Body of pancreas (tissue), 4 donors: ENCODE results near the gene CAMKK2. TPM values are rescaled to one million over a fixed set of nuclear protein-coding genes. Genes with fewer than 3 reads are reported as not detected.
"Not testable (repeated sequence)": the region's sequence is repeated elsewhere in the genome, so short reads cannot be mapped to it uniquely, and the experiment has no call there.

Experiments
- ATAC-seq: fragments of 150-250 bp; one replicate; pipeline ENCODE4 v1.9.1; 2016
- DNase-seq, 4 donors: peaks; one replicate each; pipeline ENCODE4 v3.0.0-alpha.2; 2019
- H3K27ac ChIP-seq, 4 donors: fragments of 200-600 bp; sonication (generic); 1 replicate in 3 of 4; 2 replicates in 1 of 4; pipeline versions ENCODE4 v1.5.1 to v1.6.1; 2016 to 2019; ENCODE audit warnings: mild to moderate bottlenecking in 1 of 4, mixed read lengths in 1 of 4, moderate library complexity in 1 of 4
- H3K27me3 ChIP-seq, 2 donors: fragments of 200-600 bp; sonication (generic); one replicate each; pipeline ENCODE4 v1.6.0; 2016; ENCODE audit warnings: mild to moderate bottlenecking in 1 of 2
- H3K36me3 ChIP-seq, 2 donors: fragments of 200-600 bp; sonication (generic); replicated peaks in 1 of 2; 2 replicates each; pipeline ENCODE4 v1.5.1; 2016; ENCODE audit warnings: low read depth in 2 of 2; ENCODE audit not compliant: insufficient read depth in 1 of 2
- H3K4me1 ChIP-seq: fragments of 200-600 bp; sonication (generic); one replicate; pipeline ENCODE4 v1.6.0; 2016
- H3K4me3 ChIP-seq, 2 donors: fragments of 200-600 bp; sonication (generic); 1 replicate in 1 of 2; 2 replicates in 1 of 2; pipeline ENCODE4 v1.5.1; 2016 to 2019
- H3K9me3 ChIP-seq, 3 donors: fragments of 200-600 bp; sonication (generic); 1 replicate in 2 of 3; 2 replicates in 1 of 3; pipeline ENCODE4 v1.5.1; 2016
- CTCF ChIP-seq, 7 experiments: fragments of 450-650 bp in 4 of 7; fragments of 200-600 bp in 3 of 7; sonication (generic) in 3 of 7; IDR thresholded peaks; one replicate each; pipeline ENCODE4 v1.5.1; 2016 to 2019; ENCODE audit warnings: antibody characterized with exemption in 7 of 7
- POLR2A ChIP-seq, 3 donors: fragments of 450-650 bp; IDR thresholded peaks; one replicate each; pipeline ENCODE4 v1.6.1; 2016; ENCODE audit warnings: antibody characterized with exemption in 3 of 3, mild to moderate bottlenecking in 2 of 3
- WGBS, 2 donors: methylation state at CpG; one replicate each; pipeline ENCODE4 v1.1.5; 2017; 5-methylcytosine and 5-hydroxymethylcytosine counted together
- intact Hi-C: fragments of 100-400 bp; cut with DNase I; formaldehyde crosslinking; loops from one replicate; pipeline ENCODE4 v1.15.1; 2023
- total RNA-seq, 2 donors: library from RNA; depleted of rRNA; stranded (reverse); fragments of >200 nt; gene quantifications; one replicate each; pipeline ENCODE4 v1.1.0, GENCODE V29; 2016

The CAMKK2 gene
- total RNA-seq, 2 donors from 2014 or later, result 17.4 to 70.5 TPM

GRCh38 chr12:121214166-121214777 lies 82.2 kb downstream of the CAMKK2 start:
- DNase-seq (no peak), ATAC-seq (no peak)
- H3K9me3 ChIP-seq, result no peaks in the 10 kb centered on the region
- WGBS, 2 donors, result 56 to 58% methylated on average over 11 of the region's 11 CpGs
- intact Hi-C loops, result no loop called here
- H3K4me3 ChIP-seq, result no peak overlapping the region
- no peak for TF ChIP-seq CTCF (IDR thresholded peaks at IDR 0.05)
- H3K4me1 ChIP-seq, result peaks cover 81% of the 10 kb centered on the region
- peak overlapping the region; percentile 71 to 91 (median 88) for H3K27ac ChIP-seq
- no peaks in the 10 kb centered on the region for H3K36me3 ChIP-seq
- no peaks in the 10 kb centered on the region for H3K27me3 ChIP-seq

- no peaks in the 10 kb centered on the region for H3K9me3 ChIP-seq
- H3K36me3 ChIP-seq, result no peaks in the 10 kb centered on the region
- H3K4me1 ChIP-seq, result peaks cover 68% of the 10 kb centered on the region
- no peak for TF ChIP-seq CTCF (IDR thresholded peaks at IDR 0.05)
- TF ChIP-seq POLR2A (IDR thresholded peaks at IDR 0.05), result no peak
- H3K4me3 ChIP-seq, result no peak overlapping the region
- peak overlapping the region in 2 of 4 donors; percentile 23 to 91 for H3K27ac ChIP-seq
- WGBS, 2 donors, result 88 to 91% methylated on average over 5 of the region's 5 CpGs
- no peak for DNase-seq
- intact Hi-C loops, result no loop called here
- H3K27me3 ChIP-seq, result no peaks in the 10 kb centered on the region
- no peak for ATAC-seq
Measured at GRCh38 chr12:121212875-121213274, 83.6 kb downstream of the CAMKK2 start.

- Histone ChIP-seq H3K36me3 (no peaks in the 10 kb centered on the region), H3K4me1 (peaks cover 39% of the 10 kb centered on the region), H3K27me3 (no peaks in the 10 kb centered on the region), H3K9me3 (no peaks in the 10 kb centered on the region), H3K27ac (peak within 1 kb of the TSS; percentile 82 to 94 (median 91)), H3K4me3 (peak within 1 kb of the TSS; percentile 21 to 55)
- ATAC-seq (peak; percentile 88), DNase-seq (peak; percentile 84 to 89 (median 88))
- intact Hi-C loops, result no loop called here
- 10 to 57% methylated on average over 11 to 52 of the region's 97 CpGs for WGBS, 2 donors
- TF ChIP-seq POLR2A (IDR thresholded peaks at IDR 0.05), result peak; percentile 91 to 95 (median 94)
- peak in 5 of 7 experiments; percentile 21 to 36 (median 27) for TF ChIP-seq CTCF (IDR thresholded peaks at IDR 0.05)
Measured at GRCh38 chr12:121209624-121210572, 86.6 kb downstream of the CAMKK2 start, which contains the start of gene P2RX4. Gene P2RX4, plus strand, starts transcription at chr12:121210129. Its CDS starts 36 bp downstream, at chr12:121210165.

GRCh38 chr12:121209221-121209620 lies 87.3 kb downstream of the CAMKK2 start:
- WGBS, 2 donors, result 89 to 92% methylated on average over 15 of the region's 15 CpGs
- ATAC-seq (no peak), DNase-seq (no peak)
- peaks cover 32% of the 10 kb centered on the region for H3K4me1 ChIP-seq
- no peaks in the 10 kb centered on the region for H3K36me3 ChIP-seq
- H3K27me3 ChIP-seq, result no peaks in the 10 kb centered on the region
- TF ChIP-seq POLR2A (IDR thresholded peaks at IDR 0.05) (no peak), CTCF (IDR thresholded peaks at IDR 0.05) (no peak)
- no peak overlapping the region for H3K4me3 ChIP-seq
- H3K9me3 ChIP-seq, result no peaks in the 10 kb centered on the region
- peak overlapping the region in 3 of 4 donors; percentile 90 to 94 (median 92) for H3K27ac ChIP-seq
- intact Hi-C loops, result no loop called here

- DNase-seq, intact Hi-C loops, H3K4me3 ChIP-seq, H3K9me3 ChIP-seq, H3K36me3 ChIP-seq, ATAC-seq, H3K27me3 ChIP-seq, H3K27ac ChIP-seq: not testable (repeated sequence)
- H3K4me1 ChIP-seq, result peaks cover 28% of the 10 kb centered on the region
- 86 to 89% methylated on average over 10 of the region's 10 CpGs for WGBS, 2 donors
Measured at GRCh38 chr12:121208571-121208970, 87.9 kb downstream of the CAMKK2 start.
